GM21423 (cell line): Measurements from ENCODE around the gene PPP2R2C.

Experiments used
- ATAC-seq: cut with Tn5 transposase; IDR thresholded peaks from one replicate; pipeline ENCODE4 v1.9.1; 2021; ENCODE audit warnings: mild to moderate bottlenecking, moderate library complexity; ENCODE audit not compliant: unreplicated experiment

The PPP2R2C gene

GRCh38 chr4:6277139-6277802 lies 195.1 kb downstream of the PPP2R2C start:
- ATAC-seq, result no peak

GRCh38 chr4:6275898-6276806 lies 196.3 kb downstream of the PPP2R2C start:
- no peak for ATAC-seq

- no peak for ATAC-seq
Observed at GRCh38 chr4:6275351-6275750, 197.1 kb downstream of the PPP2R2C start.

- ATAC-seq, result no peak
Observed at GRCh38 chr4:6273661-6273990, 198.8 kb downstream of the PPP2R2C start.

- ATAC-seq, result no peak
Observed at GRCh38 chr4:6272863-6273660, 199.4 kb downstream of the PPP2R2C start.

GRCh38 chr4:6271701-6272465 lies 200.5 kb downstream of the PPP2R2C start:
- no peak for ATAC-seq

- ATAC-seq, result no peak
Observed at GRCh38 chr4:6271206-6271605, 201.2 kb downstream of the PPP2R2C start.

- ATAC-seq, result no peak
Observed at GRCh38 chr4:6270636-6271121, 201.7 kb downstream of the PPP2R2C start.
